Suppressor macrophage treated with lipopolysaccharide for 4 hours (primary cell): ENCODE data around the gene TAF12.
A peak's percentile ranks its signal among the peaks of the same experiment; 100 is the strongest.

ENCODE experiments used
- DNase-seq: peaks from one replicate; pipeline ENCODE4 v3.0.0-alpha.2; 2020

Gene TAF12

DNA sequence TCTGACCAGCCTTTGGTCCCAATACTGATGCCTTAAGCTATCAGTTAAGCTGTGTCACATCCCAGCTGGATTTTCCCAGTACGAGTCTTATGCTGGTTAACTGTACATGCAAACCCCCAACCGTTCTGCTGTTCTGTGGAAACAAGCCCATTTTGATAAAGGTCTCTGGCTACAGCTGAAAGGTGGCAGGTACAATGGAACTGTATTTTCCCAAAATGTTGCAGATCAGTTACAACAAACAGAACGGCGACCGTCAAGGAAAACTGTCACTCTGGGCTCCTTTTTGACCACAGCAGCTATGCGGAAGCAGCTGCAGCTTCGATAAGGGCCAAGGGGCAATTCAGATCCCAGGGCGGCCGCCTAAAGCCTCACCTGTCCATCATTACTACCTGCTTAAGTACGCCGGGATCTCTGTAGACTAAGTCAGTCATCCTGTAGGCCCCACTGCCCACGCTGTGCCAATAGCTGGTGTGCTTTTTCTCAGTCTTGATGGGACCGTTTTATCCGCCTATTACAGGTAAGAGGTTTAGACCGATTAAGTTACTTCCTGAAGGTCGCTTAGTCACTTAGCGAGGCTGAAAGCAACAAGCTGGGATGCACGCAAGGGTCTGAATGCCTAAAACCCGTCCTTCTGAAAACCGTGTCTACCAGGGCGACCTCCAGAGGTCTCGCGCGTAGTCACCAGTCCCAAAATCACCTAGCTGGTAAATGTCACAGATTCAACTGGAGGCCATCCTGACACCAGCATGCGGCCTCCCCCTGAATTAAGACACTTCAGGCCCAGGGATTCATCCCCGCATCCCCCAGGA is 61.9 kb downstream of the TAF12 start:
- peak; percentile 16 for DNase-seq

DNA sequence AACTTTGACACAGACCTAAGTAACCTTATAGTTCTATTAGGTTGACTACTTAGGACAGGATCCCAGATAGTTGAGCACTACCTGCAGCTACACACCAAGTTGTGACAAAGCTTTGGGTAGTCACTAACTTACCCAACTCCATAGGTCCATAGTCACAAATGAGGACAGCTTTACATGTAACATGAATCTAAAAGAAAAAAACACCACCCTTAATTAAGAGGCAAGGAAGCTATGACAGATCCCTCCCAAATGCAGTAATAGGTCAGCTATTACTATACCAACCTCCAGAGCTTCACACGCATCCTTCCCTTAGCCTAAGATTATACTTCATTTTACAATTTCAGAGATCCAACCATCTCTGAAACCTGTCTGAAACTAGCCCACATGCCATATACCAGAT is 63.5 kb downstream of the TAF12 start:
- no peak for DNase-seq

DNA sequence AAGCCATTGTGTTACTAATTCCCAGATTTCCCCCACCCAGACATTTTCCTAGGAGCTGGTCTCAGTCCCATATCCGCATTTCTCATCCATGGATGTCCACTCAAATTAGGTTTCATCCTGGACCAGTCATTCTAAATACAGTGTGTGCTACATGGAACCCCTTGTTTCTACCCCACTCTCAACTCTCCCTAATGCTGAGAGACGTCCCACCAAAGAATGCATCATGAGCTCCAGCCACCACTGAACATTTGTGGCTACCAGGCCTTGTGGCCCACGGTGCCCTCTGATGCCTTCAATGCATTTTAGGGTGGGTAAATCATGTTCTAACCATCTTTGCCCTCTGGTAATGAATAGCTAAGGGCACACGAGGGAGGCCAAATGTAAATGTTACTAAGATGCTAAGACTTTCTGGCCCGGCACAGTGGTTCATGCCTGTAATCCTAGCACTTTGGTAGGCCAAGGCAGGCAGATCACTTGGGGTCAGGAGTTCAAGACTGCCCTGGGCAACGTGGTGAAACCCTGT is 64.1 kb downstream of the TAF12 start:
- DNase-seq, result no peak

DNA sequence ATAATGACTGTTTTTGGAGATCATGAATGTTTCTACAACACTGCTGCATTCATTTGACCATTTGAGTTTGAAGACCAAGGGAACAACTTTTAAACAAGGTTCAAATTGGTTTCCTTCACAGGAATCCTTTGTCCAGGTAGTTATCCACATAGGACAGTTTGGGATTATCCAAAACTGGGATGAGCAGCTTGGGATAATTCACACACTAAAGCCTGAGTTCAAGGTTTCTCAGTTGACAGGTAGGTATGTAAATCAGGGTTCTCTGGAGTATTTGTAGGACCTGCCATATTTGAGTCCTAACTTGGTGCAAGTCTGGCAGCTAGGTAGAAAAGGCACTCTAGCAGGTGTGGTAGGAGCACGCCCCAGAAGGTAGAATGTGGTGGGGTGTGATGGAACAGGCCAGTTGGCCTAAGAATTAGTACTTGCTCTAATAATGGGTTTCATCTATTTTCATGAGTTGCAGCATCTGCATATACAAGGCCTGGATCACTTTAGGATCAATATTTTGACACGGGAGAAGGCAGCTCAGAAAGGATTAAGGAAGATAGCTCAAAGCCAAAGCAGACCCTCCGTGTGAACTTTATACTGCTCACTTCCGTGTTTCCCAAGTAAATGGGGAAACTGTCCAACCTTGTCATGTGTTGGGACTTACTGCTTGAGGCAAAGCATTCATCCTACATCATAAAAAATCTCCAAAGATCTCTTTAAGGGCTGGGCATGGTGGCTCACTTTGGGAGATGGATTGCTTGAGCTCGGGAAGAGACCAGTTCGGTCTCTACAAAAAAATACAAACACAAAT is 64.9 kb downstream of the TAF12 start:
- no peak for DNase-seq

DNA sequence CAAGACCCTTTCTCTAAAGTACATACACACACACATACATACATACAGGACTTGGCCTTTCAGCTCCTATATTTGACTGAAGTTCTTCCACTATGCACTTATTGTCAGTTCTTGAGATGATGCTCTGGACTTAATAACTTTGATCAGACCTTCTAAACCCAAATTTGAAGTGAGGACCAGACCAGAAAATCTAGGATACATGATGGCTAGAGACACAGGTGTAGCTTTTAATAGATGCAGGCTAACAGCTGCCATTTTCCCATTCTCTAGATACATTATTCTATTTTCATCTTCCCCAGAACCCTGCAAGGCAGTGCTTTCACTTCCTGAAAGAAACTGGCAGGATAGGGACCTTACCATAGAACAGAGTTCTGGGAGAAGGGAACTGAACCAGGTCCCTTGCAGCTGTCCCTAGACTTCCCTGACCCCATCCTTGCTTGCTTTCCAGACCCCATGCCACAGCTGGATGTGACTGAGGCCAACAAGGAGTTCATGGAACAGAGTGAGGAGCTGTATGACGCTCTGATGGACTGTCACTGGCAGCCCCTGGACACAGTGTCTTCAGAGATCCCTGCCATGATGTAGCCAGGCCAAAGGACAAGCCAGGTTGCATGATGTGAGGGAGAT is 65.7 kb downstream of the TAF12 start:
- peak; percentile 34 for DNase-seq

DNA sequence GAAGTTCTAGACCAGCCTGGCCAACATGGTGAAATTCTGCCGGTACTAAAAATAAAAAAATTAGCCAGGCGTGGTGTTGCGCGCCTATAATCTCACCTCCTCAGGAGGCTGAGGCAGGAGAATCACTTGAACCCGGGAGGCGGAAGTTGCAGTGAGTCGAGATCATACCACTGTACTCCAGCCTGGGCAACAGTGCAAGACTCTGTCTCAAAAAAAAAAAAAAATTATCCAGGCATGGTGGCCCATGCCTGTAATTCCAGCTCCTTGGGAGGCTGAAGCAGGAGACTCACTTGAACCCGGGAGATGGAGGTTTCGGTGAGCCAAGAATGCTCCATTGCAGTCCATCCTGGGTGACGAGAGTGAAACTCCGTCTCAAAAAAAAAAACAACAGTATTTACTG is 69.3 kb downstream of the TAF12 start:
- no peak for DNase-seq

DNA sequence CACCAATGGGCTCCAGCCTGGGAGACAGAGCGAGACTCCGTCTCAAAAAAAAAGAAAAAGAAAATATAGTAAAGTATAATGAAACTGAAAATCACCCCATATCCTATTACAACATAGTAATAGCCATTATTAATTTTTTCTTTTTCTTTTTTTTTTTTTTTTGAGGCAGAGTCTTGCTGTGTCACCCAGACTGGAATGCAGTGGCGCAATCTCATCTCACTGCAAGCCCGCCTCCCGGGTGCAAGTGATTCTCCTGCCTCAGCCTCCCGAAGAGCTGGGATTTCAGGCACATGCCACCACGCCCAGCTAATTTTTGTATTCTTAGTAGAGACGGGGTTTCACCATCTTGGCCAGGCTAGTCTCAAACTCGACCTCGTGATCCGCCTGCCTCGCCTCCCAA is 70.0 kb downstream of the TAF12 start:
- peak; percentile 42 for DNase-seq

DNA sequence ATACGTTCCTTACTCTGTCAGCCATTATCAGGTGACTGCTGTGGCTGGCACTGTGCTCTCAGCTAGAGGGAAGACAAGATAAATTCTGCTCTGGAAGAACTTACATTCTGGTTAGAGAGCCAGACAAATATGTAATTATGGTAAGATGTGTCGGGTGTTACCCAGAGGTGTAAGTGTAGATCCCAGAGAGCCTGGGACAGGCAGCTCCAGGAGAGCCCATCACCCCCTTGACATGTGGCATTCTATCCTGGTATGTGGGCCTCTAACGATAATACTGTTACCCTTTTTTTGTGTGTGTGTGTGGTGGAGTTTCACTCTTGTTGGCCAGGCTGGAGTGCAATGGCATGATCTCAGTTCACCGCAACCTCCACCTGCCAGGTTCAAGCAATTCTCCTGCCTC is 71.0 kb downstream of the TAF12 start:
- DNase-seq, result no peak

DNA sequence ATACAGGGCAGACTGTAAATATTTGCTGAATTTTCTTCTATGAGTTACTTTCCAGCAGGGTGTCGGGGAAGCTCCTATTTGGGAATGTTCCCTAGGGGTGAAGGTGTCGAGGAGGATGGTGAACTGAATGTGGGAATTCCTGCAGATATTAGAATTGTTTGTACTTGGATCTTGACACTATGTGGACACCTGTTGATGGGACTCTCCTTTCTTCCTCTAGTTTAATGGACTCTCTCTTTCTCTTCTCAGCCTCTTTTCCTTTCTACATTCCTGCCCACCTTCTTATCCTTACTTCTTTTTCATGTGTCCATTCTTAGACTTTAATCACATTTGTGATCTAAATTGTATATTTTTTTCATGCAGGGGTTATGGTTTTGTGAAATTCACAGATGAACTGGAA is 75.9 kb downstream of the TAF12 start:
- DNase-seq, result no peak

DNA sequence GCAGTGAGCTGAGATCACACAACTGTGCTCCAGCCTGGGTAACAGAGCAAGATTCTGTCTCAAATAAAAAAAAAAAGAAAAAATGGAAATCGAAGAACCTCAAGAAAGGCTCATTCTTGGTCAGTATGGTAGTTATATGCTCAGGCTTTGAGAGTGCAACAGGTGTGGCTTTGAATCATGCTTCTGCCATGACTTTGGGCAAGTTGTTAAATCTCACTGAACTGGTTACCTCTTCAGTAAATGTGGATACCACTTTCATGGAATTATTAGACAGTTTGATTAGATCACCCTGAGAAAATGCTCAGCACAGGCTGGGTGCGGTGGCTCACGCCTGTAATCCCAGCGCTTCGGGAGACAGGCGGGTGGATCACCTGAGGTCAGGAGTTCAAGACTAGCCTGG is 77.1 kb downstream of the TAF12 start:
- no peak for DNase-seq

DNA sequence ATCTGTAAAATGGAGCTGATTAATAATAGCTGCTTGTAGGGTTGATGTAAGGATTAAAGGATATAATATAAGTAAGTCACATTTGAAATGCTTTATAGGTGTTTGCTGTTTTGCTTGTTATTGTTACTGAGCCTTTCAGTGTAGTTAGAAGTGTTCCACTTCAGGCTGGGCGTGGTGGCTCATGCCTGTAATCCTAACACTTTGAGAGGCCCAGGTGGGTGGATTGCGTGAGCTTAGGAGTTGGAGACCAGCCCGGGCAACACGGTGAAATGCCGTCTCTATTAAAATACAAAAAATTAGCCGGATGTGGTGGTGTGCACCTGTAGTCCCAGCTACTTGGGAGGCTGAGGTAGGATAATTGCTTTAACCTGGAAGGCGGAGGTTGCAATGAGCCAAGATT is 77.8 kb downstream of the TAF12 start:
- no peak for DNase-seq

DNA sequence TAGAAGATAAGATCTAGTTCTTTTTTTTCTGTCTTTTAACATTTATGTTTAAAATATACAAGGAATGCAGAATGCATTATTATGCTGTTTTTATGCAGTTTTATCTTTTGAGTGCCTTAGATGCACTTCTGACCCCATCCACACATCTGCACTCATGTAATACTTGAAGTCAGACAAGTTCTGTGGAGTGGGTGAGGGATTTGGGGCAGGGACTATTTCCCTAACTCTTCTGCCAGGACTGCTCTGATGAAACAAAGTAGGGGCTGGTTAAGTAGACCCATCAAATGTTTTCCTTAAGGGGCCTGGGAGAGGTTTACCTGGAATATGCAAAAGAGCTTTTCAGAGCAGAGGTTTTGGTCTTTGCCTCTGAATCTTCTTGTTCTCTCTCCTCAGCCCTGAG is 78.6 kb downstream of the TAF12 start:
- no peak for DNase-seq

DNA sequence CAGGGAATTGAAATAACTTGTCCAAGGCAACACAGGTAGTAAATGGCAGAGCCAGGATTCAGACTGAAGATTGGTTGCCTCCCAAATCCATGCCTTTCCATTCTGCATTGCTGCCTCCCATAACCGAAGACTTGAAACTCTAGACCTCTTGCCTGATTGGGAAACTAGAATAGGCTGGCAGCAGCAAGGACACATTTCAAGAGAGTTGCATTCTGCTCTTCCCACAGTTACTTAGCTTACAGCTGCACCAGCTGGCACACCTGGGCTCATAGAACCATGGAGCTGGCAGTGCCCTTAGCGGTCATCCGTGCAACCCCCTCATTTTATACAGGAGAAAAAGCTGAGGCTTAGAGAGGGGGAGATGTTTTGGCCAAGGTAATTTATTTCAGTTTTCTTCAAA is 82.0 kb downstream of the TAF12 start:
- no peak for DNase-seq
